Measurements from ENCODE around the gene TMEM116. TPM values are rescaled to one million over a fixed set of nuclear protein-coding genes. Genes with fewer than 3 reads are reported as not detected.
A peak's percentile ranks its signal among the peaks of the same experiment; 100 is the strongest.

The TMEM116 gene
- polyA plus RNA-seq, 6 donors from 2014 or later = 4.2 to 19.0 (median 7.8) TPM

- peaks cover 2 to 9% (median 6%) of the 10 kb centered on the region in 7 donors for H3K9me3 Mint-ChIP-seq
- H3K36me3 Mint-ChIP-seq = peaks cover 4 to 10% of the 10 kb centered on the region in 2 donors
- no peaks in the 10 kb centered on the region for H3K27me3 Mint-ChIP-seq
- no peak overlapping the region for H3K27ac Mint-ChIP-seq
- no peak for DNase-seq
- ATAC-seq (ENCODE audit: low read depth in 2 of 2) = no peak
- H3K4me3 Mint-ChIP-seq = no peak overlapping the region
- peaks cover 0 to 6% (median 0%) of the 10 kb centered on the region in 3 donors for H3K4me1 Mint-ChIP-seq
Observed at GRCh38 chr12:111901182-111901581, 111.8 kb downstream of the TMEM116 start.

- no peak for ATAC-seq (ENCODE audit: low read depth in 2 of 2)
- no peaks in the 10 kb centered on the region for H3K27me3 Mint-ChIP-seq
- no peaks in the 10 kb centered on the region for H3K9me3 Mint-ChIP-seq
- peaks cover 16 to 33% of the 10 kb centered on the region in 2 donors for H3K36me3 Mint-ChIP-seq
- H3K4me3 Mint-ChIP-seq = no peak overlapping the region
- no peak for DNase-seq
- H3K27ac Mint-ChIP-seq = peak overlapping the region in 2 of 6 donors; percentile 61 to 90
- H3K4me1 Mint-ChIP-seq = peaks cover 0 to 8% (median 0%) of the 10 kb centered on the region in 3 donors
Observed at GRCh38 chr12:111894556-111894955, 118.4 kb downstream of the TMEM116 start.

GRCh38 chr12:111893287-111893686, 119.7 kb downstream of the TMEM116 start:
- DNase-seq = no peak
- Mint-ChIP-seq H3K27ac (no peak overlapping the region), H3K4me1 (peaks cover 0 to 4% (median 0%) of the 10 kb centered on the region in 3 donors), H3K36me3 (peaks cover 16 to 42% of the 10 kb centered on the region in 2 donors), H3K27me3 (no peaks in the 10 kb centered on the region), H3K9me3 (no peaks in the 10 kb centered on the region), H3K4me3 (no peak overlapping the region)
- ATAC-seq (ENCODE audit: low read depth in 2 of 2) = no peak

GRCh38 chr12:111887926-111888745, 124.8 kb downstream of the TMEM116 start:
- ATAC-seq (ENCODE audit: low read depth in 2 of 2) (no peak), DNase-seq (no peak)
- Mint-ChIP-seq H3K9me3 (no peaks in the 10 kb centered on the region), H3K36me3 (peaks cover 32 to 57% of the 10 kb centered on the region in 2 donors), H3K4me3 (no peak overlapping the region), H3K27ac (peak overlapping the region in 1 of 6 donors; percentile 7), H3K27me3 (no peaks in the 10 kb centered on the region), H3K4me1 (peaks cover 0 to 4% (median 0%) of the 10 kb centered on the region in 3 donors)

- Mint-ChIP-seq H3K4me1 (peaks cover 0 to 4% (median 0%) of the 10 kb centered on the region in 3 donors), H3K36me3 (peaks cover 36 to 48% of the 10 kb centered on the region in 2 donors), H3K4me3 (no peak overlapping the region), H3K27ac (peak overlapping the region in 4 of 6 donors; percentile 9 to 49 (median 16)), H3K27me3 (no peaks in the 10 kb centered on the region), H3K9me3 (no peaks in the 10 kb centered on the region)
- DNase-seq = no peak
- ATAC-seq (ENCODE audit: low read depth in 2 of 2) = no peak
Observed at GRCh38 chr12:111886662-111887545, 126.1 kb downstream of the TMEM116 start.

GRCh38 chr12:111881716-111882115, 131.2 kb downstream of the TMEM116 start:
- Mint-ChIP-seq H3K36me3 (peaks cover 24 to 29% of the 10 kb centered on the region in 2 donors), H3K9me3 (no peaks in the 10 kb centered on the region), H3K4me1 (peaks cover 0 to 4% (median 0%) of the 10 kb centered on the region in 3 donors)

More at GRCh38 chr12:111881716-111882115, 131.2 kb downstream of the TMEM116 start:
- DNase-seq = no peak
- ATAC-seq (ENCODE audit: low read depth in 2 of 2) = no peak
- no peaks in the 10 kb centered on the region for H3K27me3 Mint-ChIP-seq
- H3K4me3 Mint-ChIP-seq = no peak overlapping the region
- H3K27ac Mint-ChIP-seq = no peak overlapping the region

Other genes with a start within 250 kb of the TMEM116 start
- gene ALDH2, start 246.2 kb downstream of the TMEM116 start, polyA plus RNA-seq (ENCODE audit: low read depth in 6 of 6) = 10 to 100 TPM; 11.5 to 16.9 (median 13.2) TPM
- gene MAPKAPK5, start 170.9 kb downstream of the TMEM116 start, polyA plus RNA-seq (ENCODE audit: low read depth in 6 of 6) = 10 to 100 TPM; 25.9 to 42.7 (median 29.1) TPM
- 100 to 1,000 TPM; 271 to 327 (median 295) TPM for gene ERP29, start 261 bp upstream of the TMEM116 start, polyA plus RNA-seq (ENCODE audit: low read depth in 6 of 6)
- 10 to 100 TPM in 3 of 6 donors, 1 to 10 TPM in 3; 8.8 to 16.8 (median 10.2) TPM for gene NAA25, start 95.6 kb upstream of the TMEM116 start, polyA plus RNA-seq (ENCODE audit: low read depth in 6 of 6)
- gene TRAFD1, start 112.4 kb upstream of the TMEM116 start, polyA plus RNA-seq (ENCODE audit: low read depth in 6 of 6) = 10 to 100 TPM; 55.6 to 83.2 (median 80.2) TPM

Measured in naive B cell (primary cell).